GM12892 (cell line): ENCODE results near the gene DEFB131A.
"Not testable (repeated sequence)": the region's sequence is repeated elsewhere in the genome, so short reads cannot be mapped to it uniquely, and the experiment has no call there.

Experiments
- DNase-seq: peaks from one replicate; pipeline ENCODE4 v3.0.0; 2011; ENCODE audit not compliant: insufficient read length
- FAIRE-seq: peaks from 2 replicates; lab custom pipeline; 2011; peaks lifted over from hg19 to GRCh38; lab: Jason Lieb, UNC

The DEFB131A gene

GRCh38 chr4:9490986-9491385, 46.8 kb downstream of the DEFB131A start:
- not testable (repeated sequence) for FAIRE-seq, DNase-seq

GRCh38 chr4:9493589-9493988, 49.4 kb downstream of the DEFB131A start:
- not testable (repeated sequence) for DNase-seq, FAIRE-seq

GRCh38 chr4:9494256-9495035, 50.2 kb downstream of the DEFB131A start:
- not testable (repeated sequence) for FAIRE-seq, DNase-seq

- FAIRE-seq, DNase-seq: not testable (repeated sequence)
Measured at GRCh38 chr4:9495443-9495842, 51.2 kb downstream of the DEFB131A start.

GRCh38 chr4:9497575-9498467, 53.6 kb downstream of the DEFB131A start:
- FAIRE-seq, DNase-seq: not testable (repeated sequence)

- not testable (repeated sequence) for FAIRE-seq, DNase-seq
Measured at GRCh38 chr4:9498468-9499040, 54.3 kb downstream of the DEFB131A start.

GRCh38 chr4:9499974-9500487, 55.8 kb downstream of the DEFB131A start:
- DNase-seq, FAIRE-seq: not testable (repeated sequence)
